NCI-H2171 treated with DMSO at 0.1 percent for 48 hours (cell line): ENCODE results near the gene PAFAH1B1.
A peak's percentile ranks its signal among the peaks of the same experiment; 100 is the strongest.
"Not testable (repeated sequence)": the region's sequence is repeated elsewhere in the genome, so short reads cannot be mapped to it uniquely, and the experiment has no call there.

ENCODE experiments used
- DNase-seq: peaks from one replicate; lab custom pipeline; 2025; lab: John Stamatoyannopoulos, UW

Gene PAFAH1B1

DNA sequence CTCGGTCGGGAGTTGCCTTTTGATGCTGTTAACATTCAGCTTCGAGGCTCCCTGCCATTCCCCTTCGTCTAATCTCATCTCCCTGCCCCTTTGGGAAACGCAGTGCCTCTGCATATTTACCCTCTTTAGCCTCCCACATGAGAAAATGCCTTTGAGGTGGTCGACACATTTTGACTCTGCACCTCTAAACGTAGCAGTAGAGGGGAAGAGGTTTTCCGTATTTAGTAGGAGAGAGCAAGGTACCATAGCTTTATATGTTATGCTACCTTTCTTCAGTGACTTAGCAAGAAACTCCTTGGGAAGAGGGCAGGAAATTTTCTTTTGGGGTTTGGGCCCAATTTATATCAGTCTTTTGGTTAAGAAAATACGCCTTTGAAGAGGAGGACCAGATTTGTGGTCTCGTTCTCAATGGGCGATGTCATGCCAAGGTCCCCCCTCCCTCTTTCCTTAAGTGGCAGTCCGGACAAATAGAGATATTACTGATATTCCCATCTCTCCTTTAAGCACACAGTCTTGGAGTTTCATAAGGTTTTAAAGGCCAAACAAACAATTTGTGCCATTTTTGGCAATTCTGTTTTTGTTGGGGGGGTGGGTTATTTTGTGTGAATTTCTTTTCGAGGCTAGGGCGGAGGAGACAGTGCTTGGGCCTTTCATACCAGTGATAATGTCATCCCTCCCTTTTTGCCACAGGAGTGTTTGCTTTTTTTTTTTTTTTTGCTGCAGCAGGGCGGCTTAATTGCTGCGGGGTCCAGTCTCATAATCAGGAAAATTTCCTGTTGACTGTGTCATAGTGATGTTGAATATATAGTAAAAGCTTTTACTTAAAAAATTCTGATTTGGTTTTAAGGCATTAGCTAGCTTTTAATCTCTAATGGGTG, 1.5 kb downstream of the PAFAH1B1 start:
- DNase-seq, result peak; percentile 32

DNA sequence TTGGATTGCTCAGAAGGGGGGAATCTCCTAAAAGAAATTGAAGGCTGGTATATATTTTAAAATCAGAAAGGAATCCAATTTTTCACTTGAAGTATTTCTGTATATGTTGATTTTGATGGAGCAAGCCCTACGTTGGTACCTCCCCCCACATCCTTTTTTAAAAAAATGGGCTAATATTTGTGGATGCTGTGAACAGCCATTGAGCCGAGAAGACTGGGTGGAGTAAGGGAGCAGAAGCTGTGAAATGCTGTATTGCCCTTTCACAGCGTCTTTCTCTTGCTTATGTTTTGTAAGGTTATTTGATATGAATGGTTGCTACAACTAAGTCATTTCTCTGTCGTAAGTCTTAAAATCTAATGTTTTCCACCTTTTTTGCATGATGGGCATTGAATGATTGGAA, 2.3 kb downstream of the PAFAH1B1 start:
- DNase-seq, result peak; percentile 39

DNA sequence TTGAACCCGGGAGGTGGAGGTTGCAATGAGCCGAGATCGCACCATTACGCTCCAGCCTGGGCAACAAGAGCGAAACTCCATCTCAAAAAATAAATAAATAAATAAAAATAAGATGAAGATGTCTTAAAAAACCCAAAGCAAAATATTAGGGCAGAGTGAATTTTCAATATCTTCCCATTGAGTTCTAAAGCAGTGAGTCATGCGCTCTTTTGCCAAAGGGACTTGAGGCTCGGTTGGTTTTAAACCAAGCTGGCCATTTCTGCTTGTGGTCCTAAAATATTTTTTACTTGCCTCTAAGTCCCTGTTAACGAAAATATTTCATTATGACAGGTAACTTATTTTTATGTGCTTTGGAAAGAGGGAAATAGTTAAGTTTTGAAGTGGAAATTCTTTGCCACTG, 4.7 kb downstream of the PAFAH1B1 start:
- no peak for DNase-seq

DNA sequence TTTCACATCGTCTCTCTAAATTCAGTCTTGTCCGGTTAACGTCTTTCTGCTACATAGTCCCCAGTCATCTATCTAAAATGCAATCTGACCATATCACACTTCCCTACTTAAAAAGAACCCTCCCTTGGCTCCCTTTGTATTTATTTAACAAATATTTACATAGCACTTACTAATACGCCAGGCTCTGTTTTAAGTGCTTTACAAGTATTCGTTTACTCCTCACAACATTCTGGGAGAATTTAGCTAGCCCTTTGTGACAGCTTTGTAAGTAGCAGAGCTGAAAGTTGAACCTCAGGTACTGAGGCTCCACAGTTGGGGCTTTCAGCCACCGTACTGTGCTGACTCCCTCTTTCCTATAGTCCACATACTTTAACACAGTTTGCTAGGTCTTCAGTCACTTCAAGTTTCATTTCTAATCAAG, 9.2 kb downstream of the PAFAH1B1 start:
- DNase-seq, result no peak

DNA sequence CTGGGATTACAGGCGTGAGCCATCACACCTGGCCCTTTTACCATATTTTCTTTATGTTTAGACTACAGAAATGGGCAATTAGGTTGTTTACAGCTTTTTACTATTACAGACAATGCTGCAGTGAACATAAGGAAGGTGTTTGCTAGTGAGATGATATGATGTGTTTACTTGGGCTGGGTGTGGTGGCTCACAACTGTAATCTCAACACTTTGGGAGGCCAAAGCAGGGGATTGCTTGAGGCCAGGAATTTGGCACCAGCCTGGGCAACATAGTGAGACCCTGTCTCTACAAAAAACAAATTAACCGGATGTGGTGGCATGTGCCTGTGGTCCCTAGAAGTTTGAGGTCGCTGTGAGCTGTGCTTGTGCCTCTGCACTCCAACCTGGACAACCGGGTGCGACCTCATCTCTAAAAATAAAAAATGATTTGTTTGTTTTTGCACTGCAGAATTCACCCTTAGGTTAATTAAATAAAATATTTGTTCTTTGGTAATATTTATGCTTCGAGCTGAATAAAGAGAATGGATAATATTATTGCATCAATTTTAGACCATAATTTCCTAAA, 15.0 kb downstream of the PAFAH1B1 start:
- DNase-seq, result no peak

DNA sequence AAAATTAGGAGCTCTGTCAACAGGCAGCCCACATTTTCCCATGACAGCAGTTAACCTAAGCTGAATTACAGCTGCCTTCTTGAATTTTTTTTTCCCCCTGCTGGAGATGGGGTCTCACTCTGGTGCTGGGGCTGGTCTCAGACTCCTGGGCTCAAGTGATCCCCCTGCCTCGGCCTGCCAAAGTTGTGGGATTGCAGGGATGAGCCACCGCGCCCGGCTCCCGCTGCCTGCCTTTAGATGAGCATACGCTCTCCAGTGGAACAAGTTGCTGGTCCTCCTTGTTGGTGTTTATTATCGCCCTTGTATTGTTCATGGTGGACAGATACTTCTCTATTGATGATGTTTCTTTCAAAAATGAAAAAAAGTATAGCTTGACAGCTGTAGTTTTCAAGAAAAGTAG, 15.6 kb downstream of the PAFAH1B1 start:
- no peak for DNase-seq

DNA sequence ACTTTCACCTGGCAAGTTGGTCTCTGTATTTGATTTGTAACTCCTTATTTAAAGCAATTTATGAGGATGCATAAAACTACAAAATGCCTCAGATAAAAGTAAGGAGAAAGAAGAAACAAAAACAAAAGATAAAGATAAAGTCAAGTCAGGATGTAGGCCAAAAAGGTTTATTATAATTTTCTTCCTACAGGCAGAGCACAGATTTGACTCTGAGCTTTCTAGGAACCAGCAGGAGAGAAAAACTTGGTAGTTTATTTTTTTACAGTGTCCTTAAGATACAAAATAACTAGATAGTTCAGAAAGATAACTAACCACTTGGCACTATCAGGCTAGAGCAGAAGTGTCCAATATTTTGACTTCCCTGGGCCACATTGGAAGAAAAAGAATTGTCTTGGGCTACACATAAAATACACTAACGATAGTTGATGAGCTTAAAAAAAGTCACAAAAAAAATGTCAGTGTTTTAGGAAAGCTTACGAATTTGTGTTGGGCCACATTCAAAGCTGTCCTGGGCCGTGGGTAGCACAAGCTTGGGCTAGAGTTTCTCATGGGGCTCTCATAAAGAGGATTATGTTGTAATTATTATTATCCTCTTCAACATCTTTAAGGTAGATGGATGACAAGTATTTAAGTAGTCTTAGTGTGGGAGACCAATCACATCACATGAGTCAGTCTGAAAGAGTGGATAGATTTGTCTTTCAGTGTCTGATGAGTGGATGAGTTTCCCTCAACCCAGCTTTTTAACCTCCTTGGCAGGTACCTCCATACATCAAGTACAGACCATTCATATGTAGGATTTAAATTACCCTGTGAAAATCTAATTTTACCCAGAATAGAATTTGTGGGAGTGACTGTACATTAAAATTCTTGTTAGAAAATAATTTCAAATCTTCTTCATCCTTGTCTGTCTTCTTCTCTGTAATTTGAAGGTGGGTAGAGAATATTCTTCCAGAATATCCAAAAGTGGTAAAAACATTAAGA, 17.0 kb downstream of the PAFAH1B1 start:
- no peak for DNase-seq

DNA sequence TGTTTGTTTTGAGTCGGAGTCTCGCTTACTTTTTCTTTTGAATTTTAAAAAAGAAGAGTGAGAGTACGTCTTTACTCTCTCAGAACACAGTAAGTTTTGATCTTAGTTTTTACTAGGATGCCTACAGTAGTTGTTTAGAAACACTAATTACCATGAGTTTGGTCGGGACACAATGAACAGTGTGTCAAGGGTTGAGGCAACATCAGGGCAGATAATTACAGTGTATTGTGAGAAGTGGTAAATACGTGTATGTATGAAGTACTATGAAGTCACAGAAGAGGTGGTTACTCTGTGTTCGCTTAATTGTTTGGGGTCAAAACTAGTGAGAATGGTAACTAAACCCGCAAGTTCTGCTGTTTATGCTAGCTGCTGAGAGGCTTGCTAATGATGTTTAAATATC, 18.2 kb downstream of the PAFAH1B1 start:
- DNase-seq, result no peak

DNA sequence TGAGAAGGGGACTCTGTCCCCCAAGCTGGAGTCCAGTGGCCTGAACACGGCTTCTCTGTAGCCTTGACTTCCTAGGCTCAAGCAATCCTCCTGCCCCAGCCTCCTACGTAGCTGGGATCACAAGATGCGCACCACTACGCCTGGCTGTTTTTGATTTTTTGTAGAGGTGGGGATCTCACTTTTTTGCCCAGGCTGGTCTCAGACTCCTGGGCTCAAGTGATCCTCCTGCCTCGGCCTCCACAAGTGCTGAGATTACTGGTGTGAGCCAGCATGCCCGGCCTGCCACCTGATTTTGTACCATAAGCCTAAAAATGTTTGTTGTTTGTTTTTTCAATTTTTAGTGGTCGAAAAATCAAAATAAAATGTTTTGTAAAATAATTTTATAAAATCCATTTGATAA, 19.2 kb downstream of the PAFAH1B1 start:
- DNase-seq, result no peak

DNA sequence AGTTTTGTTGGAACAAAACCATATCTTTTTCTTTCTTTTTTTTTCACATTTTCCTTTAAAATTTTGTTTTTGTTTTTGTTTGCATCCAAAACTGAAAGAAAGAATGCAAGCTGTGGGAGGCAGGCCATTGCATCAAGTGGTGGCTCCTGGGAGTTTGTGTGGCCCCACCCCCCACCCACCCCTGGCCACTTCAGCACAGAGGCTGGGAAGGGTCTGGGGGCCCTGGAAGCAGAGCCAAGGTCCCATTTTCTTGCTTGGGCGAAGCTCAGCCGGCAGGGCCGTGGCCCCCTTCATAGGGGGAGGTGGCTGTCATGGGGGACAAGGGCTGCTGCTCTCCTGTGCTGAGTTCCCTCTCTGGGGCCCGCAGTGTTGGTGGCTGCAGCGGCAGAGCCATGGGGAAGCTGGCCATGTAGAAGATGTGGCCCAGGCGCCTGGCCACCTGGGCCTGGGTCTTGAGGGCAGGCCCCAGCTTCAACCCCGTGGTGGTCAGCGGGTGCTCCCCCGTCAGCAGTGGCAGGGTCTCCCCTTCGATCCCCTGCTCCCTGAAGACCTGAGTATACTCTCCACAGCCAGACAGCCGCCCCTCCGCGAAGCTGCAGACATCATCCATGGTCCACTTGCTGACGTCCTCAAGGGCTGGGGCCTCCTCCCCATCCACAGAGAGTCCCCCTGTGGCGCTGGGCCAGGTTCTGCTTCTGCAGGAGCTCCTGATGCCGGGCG, 19.8 kb downstream of the PAFAH1B1 start:
- DNase-seq, result no peak

DNA sequence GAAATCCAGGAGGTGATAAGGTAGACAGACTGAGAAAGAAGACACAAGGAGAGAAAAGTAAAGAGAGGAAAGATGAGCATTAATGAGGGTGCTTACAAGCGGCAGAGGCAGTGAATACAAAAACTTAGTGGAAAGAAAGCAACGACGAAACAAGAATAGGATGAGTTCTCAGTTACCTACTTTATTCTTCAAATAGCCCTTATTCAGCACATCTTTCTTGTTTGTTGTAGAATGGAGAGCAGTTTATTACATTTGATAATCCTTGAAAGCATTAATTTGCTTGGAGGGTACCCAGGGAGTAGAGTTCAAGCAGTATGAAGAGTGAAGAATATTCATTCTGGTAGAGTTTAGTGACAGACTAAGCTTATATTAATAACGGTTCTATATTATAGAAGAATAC, 22.4 kb downstream of the PAFAH1B1 start:
- DNase-seq, result no peak

DNA sequence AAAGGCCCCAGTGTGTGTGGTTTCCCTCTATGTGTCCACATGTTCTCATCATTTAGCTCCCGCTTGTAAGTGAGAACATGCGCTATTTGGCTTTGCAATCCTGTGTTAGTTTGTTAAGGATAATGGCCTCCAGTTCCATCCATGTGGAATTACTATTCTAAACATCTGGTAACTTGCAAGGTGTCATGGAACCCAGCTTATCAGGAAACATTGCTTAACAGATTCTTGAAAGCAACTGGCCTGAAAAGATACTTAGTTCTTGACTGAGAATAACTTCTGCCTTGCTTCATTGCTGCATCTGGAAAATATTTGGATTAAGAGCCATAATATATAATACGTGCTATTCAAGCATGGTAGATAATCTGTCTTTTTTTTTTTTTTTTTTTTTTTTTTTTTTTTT, 27.8 kb downstream of the PAFAH1B1 start:
- DNase-seq, result peak; percentile 24

DNA sequence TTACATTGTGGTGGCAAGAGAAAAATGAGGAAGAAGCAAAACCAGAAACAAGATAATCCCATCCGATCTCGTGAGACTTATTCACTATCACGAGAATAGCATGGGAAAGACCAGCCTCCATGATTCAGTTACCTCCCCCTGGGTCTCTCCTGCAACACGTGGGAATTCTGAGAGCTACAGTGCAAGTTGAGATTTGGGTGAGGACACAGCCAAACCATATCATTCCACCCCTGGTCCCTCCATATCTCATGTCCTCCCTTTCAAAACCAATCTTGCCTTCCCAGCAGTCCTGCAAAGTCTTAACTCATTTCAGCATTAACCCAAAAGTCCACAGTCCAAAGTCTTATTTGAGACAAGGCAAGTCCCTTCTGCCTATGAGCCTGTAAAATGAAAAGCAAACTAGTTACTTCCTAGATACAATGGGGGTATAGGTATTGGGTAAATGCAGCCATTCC, 28.5 kb downstream of the PAFAH1B1 start:
- not testable (repeated sequence) for DNase-seq

DNA sequence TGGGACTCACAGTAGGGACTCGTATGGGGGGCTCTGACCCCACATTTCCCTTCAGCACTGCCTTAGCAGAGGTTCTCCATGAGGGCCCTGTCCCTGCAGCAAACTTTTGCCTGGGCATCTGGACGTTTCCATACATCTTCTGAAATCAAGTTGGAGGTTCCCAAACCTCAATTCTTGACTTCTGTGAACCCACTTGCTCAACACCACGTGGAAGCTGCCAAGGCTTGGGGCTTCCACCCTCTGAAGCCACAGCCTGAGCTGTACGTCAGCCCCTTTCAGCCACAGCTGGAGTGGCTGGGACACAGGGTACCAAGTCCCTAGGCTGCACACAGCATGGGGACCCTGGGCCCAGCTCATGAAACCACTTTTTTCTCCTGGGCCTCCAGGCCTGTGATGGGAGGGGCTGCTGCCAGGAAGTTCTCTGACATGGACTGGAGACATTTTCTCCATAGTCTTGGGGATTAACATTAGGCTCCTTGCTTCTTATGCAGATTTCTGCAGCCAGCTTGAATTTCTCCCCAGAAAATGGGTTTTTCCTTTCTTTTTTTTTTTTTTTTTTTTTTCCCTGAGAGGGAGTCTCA, 29.4 kb downstream of the PAFAH1B1 start:
- DNase-seq, result not testable (repeated sequence)

DNA sequence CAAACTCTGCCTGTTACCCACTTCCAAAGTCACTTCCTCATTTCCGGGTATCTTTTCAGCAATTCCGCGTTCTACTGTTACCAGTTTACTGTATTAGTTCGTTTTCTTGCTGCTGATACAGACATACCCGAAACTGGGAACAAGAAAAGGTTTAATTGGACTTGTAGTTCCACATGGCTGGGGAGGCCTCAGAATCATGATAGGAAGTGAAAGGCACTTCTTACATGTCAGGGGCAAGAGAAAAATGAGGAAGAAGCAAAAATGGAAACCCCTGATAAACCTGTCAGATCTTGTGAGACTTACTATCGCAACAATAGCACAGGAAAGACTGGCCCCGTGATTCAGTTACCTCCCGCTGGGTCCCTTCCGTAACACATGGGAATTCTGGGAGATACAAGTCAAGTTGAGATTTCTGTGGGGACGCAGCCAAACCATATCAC, 30.9 kb downstream of the PAFAH1B1 start:
- no peak for DNase-seq

DNA sequence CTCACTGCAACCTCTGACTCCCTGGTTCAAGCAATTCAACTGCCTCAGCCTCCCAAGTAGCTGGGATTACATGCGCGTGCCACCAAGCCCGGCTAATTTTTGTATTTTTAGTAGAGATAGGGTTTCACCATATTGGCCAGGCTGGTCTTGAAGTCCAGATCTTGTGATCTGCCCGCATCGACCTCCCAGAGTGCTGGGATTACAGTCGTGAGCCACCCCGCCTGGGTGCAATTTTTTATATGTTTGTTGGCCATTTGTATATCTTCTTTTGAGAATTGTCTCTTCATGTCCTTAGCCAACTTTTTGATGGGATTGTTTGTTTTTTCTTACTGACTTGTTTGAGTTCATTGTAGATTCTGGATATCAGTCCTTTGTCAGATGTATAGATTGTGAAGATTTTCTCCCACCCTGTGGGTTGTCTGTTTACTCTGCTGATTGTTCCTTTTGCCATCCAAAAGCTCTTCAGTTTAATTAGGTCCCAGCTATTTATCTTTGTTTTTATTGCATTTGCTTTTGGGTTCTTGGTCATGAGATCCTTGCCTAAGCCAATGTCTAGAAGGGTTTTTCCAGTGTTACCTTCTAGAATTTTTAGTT, 33.3 kb downstream of the PAFAH1B1 start:
- not testable (repeated sequence) for DNase-seq

DNA sequence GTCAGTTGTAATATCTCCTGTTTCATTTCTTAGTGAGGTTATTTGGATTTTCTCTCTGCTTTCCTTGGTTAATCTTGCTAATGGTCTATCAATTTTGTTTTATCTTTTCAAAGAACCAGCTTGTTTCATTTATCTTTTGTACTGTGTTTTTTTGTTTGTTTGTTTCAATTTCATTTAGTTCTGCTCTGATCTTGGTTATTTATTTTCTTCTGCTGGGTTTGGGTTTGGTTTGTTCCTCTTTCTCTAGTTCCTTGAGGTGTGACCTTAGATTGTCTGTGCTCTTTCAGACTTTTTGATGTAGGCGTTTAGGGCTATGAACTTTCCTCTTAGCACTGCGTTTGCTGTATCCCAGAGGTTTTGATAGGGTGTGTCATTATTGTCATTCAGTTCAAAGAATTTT, 35.5 kb downstream of the PAFAH1B1 start:
- DNase-seq, result not testable (repeated sequence)

DNA sequence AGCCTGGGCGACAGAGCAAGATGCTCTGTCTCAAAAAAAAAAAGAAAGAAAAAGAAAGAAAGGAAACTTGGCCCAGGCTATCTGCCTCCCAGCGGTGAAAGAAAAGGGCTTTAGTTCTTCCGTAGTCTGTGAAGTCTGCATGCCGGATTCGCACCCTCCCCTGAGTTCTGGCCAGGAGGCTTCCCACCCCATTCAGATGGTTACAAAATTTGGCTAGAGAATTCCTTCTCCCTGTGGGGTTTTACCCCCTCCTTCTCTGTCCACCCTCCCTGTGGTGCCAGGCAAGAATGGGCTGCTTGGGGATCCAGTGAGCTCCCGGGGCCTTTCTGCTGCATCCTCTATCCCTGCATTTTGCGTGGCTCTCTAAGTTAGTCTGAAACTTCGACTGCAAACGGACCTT, 37.8 kb downstream of the PAFAH1B1 start:
- no peak for DNase-seq

DNA sequence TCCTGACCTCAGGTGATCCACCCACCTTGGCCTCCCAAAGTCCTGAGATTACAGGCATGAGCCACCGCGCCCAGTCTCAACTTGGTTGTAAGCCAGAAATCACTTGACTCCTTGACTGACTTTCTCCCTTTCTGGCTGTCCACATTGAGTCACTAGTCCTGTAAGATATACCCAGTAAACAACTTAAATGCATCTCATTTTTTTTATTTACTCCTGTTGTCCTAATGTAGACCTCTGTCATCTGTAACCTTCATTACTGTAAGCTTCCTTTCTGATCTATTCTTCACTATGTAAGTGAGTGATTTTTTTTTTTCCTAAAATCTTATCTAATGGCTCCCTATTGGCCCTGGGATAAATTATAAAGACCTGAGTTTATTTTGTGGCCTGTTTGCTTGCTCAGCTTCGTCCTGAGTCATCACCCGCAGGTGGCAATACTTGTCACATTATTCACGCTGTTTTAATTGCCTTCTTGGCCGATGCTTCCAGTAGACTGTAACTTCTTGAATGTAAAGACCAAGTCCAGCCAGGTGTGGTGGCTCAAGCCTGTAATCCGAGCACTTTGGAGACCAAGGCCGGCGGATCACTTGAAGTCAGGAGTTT, 41.0 kb downstream of the PAFAH1B1 start:
- DNase-seq, result peak; percentile 55

DNA sequence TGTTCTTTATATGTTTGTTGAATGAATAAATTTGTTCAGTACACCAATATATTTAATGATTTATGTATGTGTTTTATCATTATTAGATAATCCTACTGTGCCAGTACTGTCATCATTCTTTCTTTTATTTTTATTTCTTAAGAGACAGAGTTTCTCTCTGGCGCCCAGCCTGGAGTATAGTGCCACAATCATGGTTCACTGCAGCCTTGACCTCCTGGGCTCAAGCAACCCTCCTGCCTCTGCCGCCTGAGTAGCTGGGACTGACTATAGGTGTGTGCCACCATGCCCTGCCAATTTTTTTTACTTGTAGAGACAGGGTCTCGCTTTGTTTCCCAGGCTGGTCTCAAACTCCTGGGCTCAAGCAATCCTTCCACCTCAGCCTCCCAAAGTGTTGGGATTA, 41.8 kb downstream of the PAFAH1B1 start:
- DNase-seq, result no peak
